Measurements from ENCODE around the gene CNTNAP2. TPM values are rescaled to one million over a fixed set of nuclear protein-coding genes. Genes with fewer than 3 reads are reported as not detected.

Gene CNTNAP2
- total RNA-seq, 1 experiment from 2014 or later, result 64.5 TPM

- no peak overlapping the region for H4K8ac ChIP-seq (replicated peaks; ENCODE audit: insufficient read length, low read depth, low read length)
- no peak overlapping the region for H2BK15ac ChIP-seq (ENCODE audit: low read depth, low read length)
- H2BK5ac ChIP-seq (ENCODE audit: insufficient read length, low read length), result no peak overlapping the region
- Mint-ChIP-seq H3K9me3 (no peaks in the 10 kb centered on the region), H3K27me3 (ENCODE audit: low read depth) (no peaks in the 10 kb centered on the region), H3K36me3 (ENCODE audit: insufficient read depth in 1 of 3, low read depth in 3 of 3) (no peaks in the 10 kb centered on the region), H3K27ac (no peak overlapping the region), H3K4me1 (peaks cover 2 to 5% of the 10 kb centered on the region in 2 experiments; a peak in 1 of 4 replicates), H3K4me3 (no peak overlapping the region)
- no CpG with 5 or more reads among the region's 9 CpGs for WGBS (ENCODE audit: extremely low coverage, insufficient read length, low lambda C conversion rate)
- no peak overlapping the region for H2AFZ ChIP-seq (ENCODE audit: low read length)
- H3K23me2 ChIP-seq (ENCODE audit: insufficient read length, low read depth, low read length, poor library complexity, severe bottlenecking), result no peaks in the 10 kb centered on the region
- no peak overlapping the region for H3K23ac ChIP-seq (ENCODE audit: insufficient read length, low read depth, low read length)
- no peak overlapping the region for H3K56ac ChIP-seq (ENCODE audit: insufficient read length, low read depth, low read length)
- DNase-seq, result no peak
- no peak overlapping the region for H4K5ac ChIP-seq (ENCODE audit: insufficient read length, low read depth, low read length)
- H3K9ac ChIP-seq (ENCODE audit: extremely low read depth, insufficient read length, low read length), result no peak overlapping the region
- no peaks in the 10 kb centered on the region for H4K20me1 ChIP-seq (ENCODE audit: control insufficient read depth, insufficient read depth, insufficient read length)
- H2BK20ac ChIP-seq (ENCODE audit: low read depth, low read length, poor library complexity, severe bottlenecking), result no peak overlapping the region
- H3K4me2 ChIP-seq (ENCODE audit: insufficient read depth, insufficient read length, low read length), result no peak overlapping the region
- H2BK12ac ChIP-seq (ENCODE audit: insufficient read length, low read depth, low read length), result no peak overlapping the region
- no peaks in the 10 kb centered on the region for H3K27me3 ChIP-seq (ENCODE audit: insufficient read depth, low read length)
- TF ChIP-seq CTCF (conservative IDR thresholded peaks at IDR 0.05), result no peak
- no peak overlapping the region for H3T11ph ChIP-seq (ENCODE audit: low read length)
- no peaks in the 10 kb centered on the region for H3K4me1 ChIP-seq (ENCODE audit: insufficient read depth, low read length)
- H3K4ac ChIP-seq (ENCODE audit: low read depth, low read length), result no peak overlapping the region
- no peak overlapping the region for H3K27ac ChIP-seq (ENCODE audit: insufficient read length, low read depth, low read length)
- H3K9me3 ChIP-seq (ENCODE audit: control insufficient read depth, low read depth, low read length), result no peaks in the 10 kb centered on the region
- no peaks in the 10 kb centered on the region for H3K79me2 ChIP-seq (ENCODE audit: insufficient read depth, low read length)
- no peak overlapping the region for H2BK120ac ChIP-seq (ENCODE audit: low read depth, low read length, poor library complexity, severe bottlenecking)
- H4K91ac ChIP-seq (ENCODE audit: insufficient read length, low read depth, low read length), result no peak overlapping the region
- no peak overlapping the region for H3K18ac ChIP-seq (ENCODE audit: insufficient read length, low read depth, low read length)
- no peak overlapping the region for H2AK5ac ChIP-seq (ENCODE audit: insufficient read length, low read length)
- no peak overlapping the region for H3K14ac ChIP-seq (ENCODE audit: insufficient read depth, low read length)
- H3K79me1 ChIP-seq (ENCODE audit: insufficient read depth, low read depth, low read length, poor library complexity, severe bottlenecking), result no peaks in the 10 kb centered on the region
These were observed 253.6 kb downstream of the CNTNAP2 start for GRCh38 chr7:146370171-146370570.
